Activated B cell treated with CpG ODN at 0.5 μM for 24 hours (primary cell): ENCODE data around the gene TAF7L. TPM values are rescaled to one million over a fixed set of nuclear protein-coding genes. Genes with fewer than 3 reads are reported as not detected.

Experiments
- ATAC-seq: fragments of 200-7000 bp; cut with Tn5 transposase; one replicate; pipeline ENCODE4 v1.10.0; 2021; ENCODE audit warnings: low read depth, mild to moderate bottlenecking, moderate library complexity
- CTCF ChIA-PET: fragments of 350-600 bp; sonication (Branson Sonifier 250); formaldehyde crosslinking; loops from one replicate; lab custom pipeline; 2021; ENCODE audit warnings: antibody characterized with exemption; lab: Charles Lee
- POLR2A ChIA-PET: fragments of 350-600 bp; sonication (Branson Sonifier 250); formaldehyde crosslinking; loops from one replicate; lab custom pipeline; 2021; ENCODE audit warnings: antibody characterized with exemption; lab: Charles Lee
- DNase-seq: peaks from one replicate; pipeline ENCODE4 v3.0.0; 2022
- H3K27ac Mint-ChIP-seq: one replicate; pipeline ENCODE4 v1.8.0; 2020; ENCODE audit warnings: mixed read lengths
- H3K27me3 Mint-ChIP-seq: one replicate; pipeline ENCODE4 v1.8.0; 2021; ENCODE audit warnings: mixed read lengths
- H3K36me3 Mint-ChIP-seq: one replicate; pipeline ENCODE4 v1.8.0; 2021; ENCODE audit warnings: low read depth, mixed read lengths
- H3K4me1 Mint-ChIP-seq: one replicate; pipeline ENCODE4 v1.8.0; 2021; ENCODE audit warnings: mixed read lengths
- H3K4me3 Mint-ChIP-seq: one replicate; pipeline ENCODE4 v1.8.0; 2020; ENCODE audit warnings: mild to moderate bottlenecking, mixed read lengths
- H3K9me3 Mint-ChIP-seq: one replicate; pipeline ENCODE4 v1.8.0; 2020; ENCODE audit warnings: mixed read lengths
- CTCF ChIP-seq: fragments of 200-600 bp; IDR thresholded peaks from one replicate; pipeline ENCODE4 v1.8.0; 2022; ENCODE audit warnings: antibody characterized with exemption, mild to moderate bottlenecking
- intact Hi-C: fragments of 100-400 bp; cut with micrococcal nuclease; formaldehyde crosslinking; loops from one replicate; pipeline ENCODE4 v1.15.1; 2024
- total RNA-seq: library from RNA; stranded (reverse); gene quantifications from 2 replicates; pipeline ENCODE4 v1.2.3, GENCODE V29; 2022

The TAF7L gene
- total RNA-seq, 1 donor from 2014 or later = not detected

GRCh38 chrX:101287402-101287801 lies 3.7 kb downstream of the TAF7L start:
- ATAC-seq = peak; percentile 57

GRCh38 chrX:101276238-101276637 lies 14.9 kb downstream of the TAF7L start:
- H3K36me3 Mint-ChIP-seq = no peaks in the 10 kb centered on the region
- no peaks in the 10 kb centered on the region for H3K27me3 Mint-ChIP-seq
- CTCF ChIA-PET = no interaction called here
- intact Hi-C loops = no loop called here
- DNase-seq (no peak), ATAC-seq (no peak)
- H3K27ac Mint-ChIP-seq = no peak overlapping the region
- H3K4me1 Mint-ChIP-seq = no peaks in the 10 kb centered on the region
- POLR2A ChIA-PET = no interaction called here
- no peaks in the 10 kb centered on the region for H3K9me3 Mint-ChIP-seq
- no peak overlapping the region for H3K4me3 Mint-ChIP-seq
- no peak for TF ChIP-seq CTCF

More at GRCh38 chrX:101287402-101287801, 3.7 kb downstream of the TAF7L start:
- Mint-ChIP-seq H3K27ac (no peak overlapping the region), H3K27me3 (peaks cover 1% of the 10 kb centered on the region), H3K4me3 (no peak overlapping the region), H3K36me3 (no peaks in the 10 kb centered on the region), H3K9me3 (no peaks in the 10 kb centered on the region), H3K4me1 (no peaks in the 10 kb centered on the region)
- no peak for TF ChIP-seq CTCF
- intact Hi-C loops = loop anchor here (1.0 to 5.0 kb wide), 4 partner anchors 235 to 615 kb away; partner anchors contain the start of gene TRMT2B
- CTCF ChIA-PET = no interaction called here
- POLR2A ChIA-PET = interaction anchor here (0.5 kb wide), 1 partner anchor 61 kb away, joined by 6 read pairs; the partner anchor contains the start of gene TIMM8A
- no peak for DNase-seq

- no peak for ATAC-seq
- TF ChIP-seq CTCF = no peak
- H3K27ac Mint-ChIP-seq = no peak overlapping the region
- intact Hi-C loops = no loop called here
- POLR2A ChIA-PET = no interaction called here
- no peak overlapping the region for H3K4me3 Mint-ChIP-seq
- DNase-seq = no peak
- H3K4me1 Mint-ChIP-seq = no peaks in the 10 kb centered on the region
- CTCF ChIA-PET = no interaction called here
- no peaks in the 10 kb centered on the region for H3K36me3 Mint-ChIP-seq
- H3K9me3 Mint-ChIP-seq = no peaks in the 10 kb centered on the region
- H3K27me3 Mint-ChIP-seq = no peaks in the 10 kb centered on the region
Measured at GRCh38 chrX:101274198-101274597, 16.9 kb downstream of the TAF7L start.

GRCh38 chrX:101265869-101266428 lies 25.2 kb downstream of the TAF7L start:
- H3K27me3 Mint-ChIP-seq = no peaks in the 10 kb centered on the region
- intact Hi-C loops = no loop called here
- TF ChIP-seq CTCF = no peak
- ChIA-PET POLR2A (no interaction called here), CTCF (no interaction called here)
- no peak overlapping the region for H3K27ac Mint-ChIP-seq
- no peak for DNase-seq
- H3K36me3 Mint-ChIP-seq = no peaks in the 10 kb centered on the region
- no peak overlapping the region for H3K4me3 Mint-ChIP-seq
- H3K9me3 Mint-ChIP-seq = no peaks in the 10 kb centered on the region
- ATAC-seq = no peak
- no peaks in the 10 kb centered on the region for H3K4me1 Mint-ChIP-seq

GRCh38 chrX:101263766-101264165 lies 27.4 kb downstream of the TAF7L start:
- DNase-seq (no peak), ATAC-seq (no peak)
- CTCF ChIA-PET = no interaction called here
- H3K9me3 Mint-ChIP-seq = no peaks in the 10 kb centered on the region
- H3K27ac Mint-ChIP-seq = no peak overlapping the region
- H3K4me1 Mint-ChIP-seq = no peaks in the 10 kb centered on the region
- POLR2A ChIA-PET = no interaction called here
- H3K36me3 Mint-ChIP-seq = no peaks in the 10 kb centered on the region
- no peak for TF ChIP-seq CTCF
- intact Hi-C loops = no loop called here
- no peaks in the 10 kb centered on the region for H3K27me3 Mint-ChIP-seq
- no peak overlapping the region for H3K4me3 Mint-ChIP-seq
